Liver (tissue), 9 donors: Measurements from ENCODE around the gene INSYN2B. TPM values are rescaled to one million over a fixed set of nuclear protein-coding genes. Genes with fewer than 3 reads are reported as not detected.

Experiments
- DNase-seq: peaks from one replicate; pipeline ENCODE4 v3.0.0-alpha.2; 2017; ENCODE audit warnings: low spot score
- H3K27ac ChIP-seq, 2 donors: one replicate each; pipeline ENCODE4 v1.7.0; 2013; ENCODE audit warnings: inconsistent platforms in 2 of 2, low read length in 2 of 2, control low read depth in 1 of 2, low read depth in 1 of 2, mild to moderate bottlenecking in 1 of 2
- H3K27me3 ChIP-seq, 4 donors: one replicate each; pipeline versions ENCODE4 v1.6.1 to v1.7.0; 2013; ENCODE audit warnings: low read length in 3 of 4, inconsistent platforms in 1 of 4, mild to moderate bottlenecking in 1 of 4, moderate library complexity in 1 of 4; ENCODE audit not compliant: control insufficient read depth in 4 of 4, insufficient read depth in 4 of 4
- H3K36me3 ChIP-seq, 4 donors: one replicate each; pipeline versions ENCODE4 v1.6.1 to v1.7.0; 2013; ENCODE audit warnings: low read length in 3 of 4, mild to moderate bottlenecking in 3 of 4, low read depth in 1 of 4, moderate library complexity in 1 of 4; ENCODE audit not compliant: control insufficient read depth in 4 of 4, insufficient read depth in 3 of 4
- H3K4me1 ChIP-seq, 4 donors: one replicate each; pipeline versions ENCODE4 v1.6.1 to v1.7.0; 2013; ENCODE audit warnings: low read length in 3 of 4, mild to moderate bottlenecking in 3 of 4, moderate library complexity in 1 of 4; ENCODE audit not compliant: control insufficient read depth in 4 of 4, insufficient read depth in 4 of 4
- H3K4me3 ChIP-seq, 3 donors: one replicate each; pipeline versions ENCODE4 v1.6.1 to v1.7.0; 2013; ENCODE audit warnings: low read length in 3 of 3, control low read depth in 1 of 3, low read depth in 1 of 3, mild to moderate bottlenecking in 1 of 3
- H3K9ac ChIP-seq, 2 donors: one replicate each; pipeline ENCODE4 v1.7.0; 2013; ENCODE audit warnings: low read length in 2 of 2, mild to moderate bottlenecking in 2 of 2, moderate library complexity in 2 of 2, control low read depth in 1 of 2, low read depth in 1 of 2
- H3K9me3 ChIP-seq, 4 donors: one replicate each; pipeline versions ENCODE4 v1.6.1 to v1.7.0; 2013; ENCODE audit warnings: low read length in 3 of 4; ENCODE audit not compliant: control insufficient read depth in 4 of 4
- FOXA1 ChIP-seq: IDR thresholded peaks from 2 replicates; pipeline ENCODE4 v1.6.1; 2016; ENCODE audit warnings: antibody characterized with exemption
- FOXA2 ChIP-seq: IDR thresholded peaks from 2 replicates; pipeline ENCODE4 v1.6.1; 2016; ENCODE audit warnings: antibody characterized with exemption
- GABPA ChIP-seq, 2 donors: IDR thresholded peaks in 1 of 2; conservative IDR thresholded peaks in 1 of 2; 2 replicates each; pipeline ENCODE4 v1.6.1; 2016; ENCODE audit warnings: antibody characterized with exemption in 2 of 2, mild to moderate bottlenecking in 1 of 2, moderate library complexity in 1 of 2
- HNF4A ChIP-seq, 2 donors: conservative IDR thresholded peaks; 2 replicates each; pipeline ENCODE4 v1.6.1; 2016; ENCODE audit warnings: antibody characterized with exemption in 2 of 2, mild to moderate bottlenecking in 2 of 2
- HNF4G ChIP-seq: IDR thresholded peaks from 2 replicates; pipeline ENCODE4 v1.6.1; 2016; ENCODE audit warnings: antibody characterized with exemption
- JUND ChIP-seq, 2 donors: IDR thresholded peaks; 2 replicates each; pipeline ENCODE4 v1.6.1; 2016; ENCODE audit warnings: antibody characterized with exemption in 2 of 2
- RAD21 ChIP-seq, 2 donors: IDR thresholded peaks; 2 replicates each; pipeline ENCODE4 v1.6.1; 2016; ENCODE audit warnings: antibody characterized with exemption in 2 of 2, mild to moderate bottlenecking in 2 of 2
- SP1 ChIP-seq: IDR thresholded peaks from 2 replicates; pipeline ENCODE4 v1.6.1; 2018; ENCODE audit warnings: antibody characterized with exemption, mild to moderate bottlenecking
- YY1 ChIP-seq: IDR thresholded peaks from 2 replicates; pipeline ENCODE4 v1.6.1; 2016; ENCODE audit warnings: antibody characterized with exemption, mild to moderate bottlenecking
- WGBS: extraction: QIAGEN DNeasy Blood & Tissue Kit; methylation state at CpG from one replicate; pipeline ENCODE4 v1.1.7; 2013; 5-methylcytosine and 5-hydroxymethylcytosine counted together
- polyA plus RNA-seq, 2 donors: library from polyadenylated mRNA; stranded (reverse) in 1 of 2; unstranded in 1 of 2; fragments of 200-250 nt in 1 of 2; fragments of >200 nt in 1 of 2; fragmentation: Nextera tagmentation in 1 of 2; extraction: Ambion mirVana in 1 of 2; gene quantifications; one replicate each; pipeline versions ENCODE4 v1.2.1 to v1.2.3, GENCODE V29; 2013 to 2015
- total RNA-seq, 2 donors: library from RNA; depleted of rRNA; stranded (reverse); fragments of >200 nt; gene quantifications; one replicate each; pipeline ENCODE4 v1.2.3, GENCODE V29; 2014
- TF ChIP-seq, protein P1 (sequence below): IDR thresholded peaks from 2 replicates; pipeline ENCODE4 v1.6.1; 2016; ENCODE audit warnings: antibody characterized with exemption
- TF ChIP-seq, protein P2 (sequence below): IDR thresholded peaks from 2 replicates; pipeline ENCODE4 v1.6.1; 2016; ENCODE audit warnings: antibody characterized with exemption
- TF ChIP-seq, protein P3 (sequence below): IDR thresholded peaks from 2 replicates; pipeline ENCODE4 v1.6.1; 2016; ENCODE audit warnings: antibody characterized with exemption, mild to moderate bottlenecking
- TF ChIP-seq, protein P4 (sequence below): fragments of 150-350 bp; IDR thresholded peaks from 2 replicates; pipeline ENCODE4 v1.5.1; 2017; ENCODE audit warnings: improper control_type of control experiment, low read depth, low read length; ENCODE audit not compliant: missing input control
- donor health status: healthy.
- donor health status: healthy.
- donor health status: healthy.
- donor health status: healthy.
- donor health status: healthy.

The INSYN2B gene
- total and polyA plus RNA-seq, 4 donors: 0.08 to 0.33 (median 0.13) TPM; not detected in 1

DNA sequence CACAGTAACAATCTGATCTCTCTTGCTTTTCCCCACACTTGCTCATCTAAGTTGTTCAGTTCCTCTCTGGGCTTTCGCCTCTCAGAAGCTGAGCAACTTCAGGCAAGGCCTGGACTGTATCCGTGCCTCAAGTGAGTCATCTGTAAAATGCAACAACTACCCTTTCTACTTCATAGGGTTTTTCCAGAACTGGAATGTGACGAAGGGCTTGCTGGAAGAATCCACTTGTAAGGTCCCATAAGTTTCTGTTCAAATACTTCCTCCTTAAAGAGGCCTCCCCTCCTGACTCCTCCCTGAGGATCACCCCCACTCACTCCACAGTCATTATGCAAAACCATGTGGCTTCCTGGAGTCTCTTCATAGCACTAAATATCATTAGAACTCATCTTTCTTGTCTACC is 17.5 kb upstream of the INSYN2B start:
- no peak for DNase-seq
- H3K27ac ChIP-seq: no peak overlapping the region
- H3K36me3 ChIP-seq: peaks cover 0 to 3% (median 0%) of the 10 kb centered on the region in 4 donors
- H3K4me3 ChIP-seq: no peak overlapping the region
- H3K4me1 ChIP-seq: no peaks in the 10 kb centered on the region
- H3K27me3 ChIP-seq: no peaks in the 10 kb centered on the region
- WGBS: 83% methylated on average over 3 of the region's 3 CpGs
- no peaks in the 10 kb centered on the region for H3K9me3 ChIP-seq
- no peak overlapping the region for H3K9ac ChIP-seq
- TF ChIP-seq, protein P1, sequence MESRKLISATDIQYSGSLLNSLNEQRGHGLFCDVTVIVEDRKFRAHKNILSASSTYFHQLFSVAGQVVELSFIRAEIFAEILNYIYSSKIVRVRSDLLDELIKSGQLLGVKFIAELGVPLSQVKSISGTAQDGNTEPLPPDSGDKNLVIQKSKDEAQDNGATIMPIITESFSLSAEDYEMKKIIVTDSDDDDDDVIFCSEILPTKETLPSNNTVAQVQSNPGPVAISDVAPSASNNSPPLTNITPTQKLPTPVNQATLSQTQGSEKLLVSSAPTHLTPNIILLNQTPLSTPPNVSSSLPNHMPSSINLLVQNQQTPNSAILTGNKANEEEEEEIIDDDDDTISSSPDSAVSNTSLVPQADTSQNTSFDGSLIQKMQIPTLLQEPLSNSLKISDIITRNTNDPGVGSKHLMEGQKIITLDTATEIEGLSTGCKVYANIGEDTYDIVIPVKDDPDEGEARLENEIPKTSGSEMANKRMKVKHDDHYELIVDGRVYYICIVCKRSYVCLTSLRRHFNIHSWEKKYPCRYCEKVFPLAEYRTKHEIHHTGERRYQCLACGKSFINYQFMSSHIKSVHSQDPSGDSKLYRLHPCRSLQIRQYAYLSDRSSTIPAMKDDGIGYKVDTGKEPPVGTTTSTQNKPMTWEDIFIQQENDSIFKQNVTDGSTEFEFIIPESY: no peak
- no peak for TF ChIP-seq FOXA2
- TF ChIP-seq YY1: no peak
- no peak for TF ChIP-seq HNF4G
- TF ChIP-seq RAD21 (IDR thresholded peaks at IDR 0.05): no peak
- no peak for TF ChIP-seq GABPA (IDR thresholded peaks at IDR 0.05 in 1 of 2, conservative IDR thresholded peaks at IDR 0.05 in 1 of 2)
- TF ChIP-seq, protein P2, sequence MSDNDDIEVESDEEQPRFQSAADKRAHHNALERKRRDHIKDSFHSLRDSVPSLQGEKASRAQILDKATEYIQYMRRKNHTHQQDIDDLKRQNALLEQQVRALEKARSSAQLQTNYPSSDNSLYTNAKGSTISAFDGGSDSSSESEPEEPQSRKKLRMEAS: no peak
- TF ChIP-seq, protein P3, sequence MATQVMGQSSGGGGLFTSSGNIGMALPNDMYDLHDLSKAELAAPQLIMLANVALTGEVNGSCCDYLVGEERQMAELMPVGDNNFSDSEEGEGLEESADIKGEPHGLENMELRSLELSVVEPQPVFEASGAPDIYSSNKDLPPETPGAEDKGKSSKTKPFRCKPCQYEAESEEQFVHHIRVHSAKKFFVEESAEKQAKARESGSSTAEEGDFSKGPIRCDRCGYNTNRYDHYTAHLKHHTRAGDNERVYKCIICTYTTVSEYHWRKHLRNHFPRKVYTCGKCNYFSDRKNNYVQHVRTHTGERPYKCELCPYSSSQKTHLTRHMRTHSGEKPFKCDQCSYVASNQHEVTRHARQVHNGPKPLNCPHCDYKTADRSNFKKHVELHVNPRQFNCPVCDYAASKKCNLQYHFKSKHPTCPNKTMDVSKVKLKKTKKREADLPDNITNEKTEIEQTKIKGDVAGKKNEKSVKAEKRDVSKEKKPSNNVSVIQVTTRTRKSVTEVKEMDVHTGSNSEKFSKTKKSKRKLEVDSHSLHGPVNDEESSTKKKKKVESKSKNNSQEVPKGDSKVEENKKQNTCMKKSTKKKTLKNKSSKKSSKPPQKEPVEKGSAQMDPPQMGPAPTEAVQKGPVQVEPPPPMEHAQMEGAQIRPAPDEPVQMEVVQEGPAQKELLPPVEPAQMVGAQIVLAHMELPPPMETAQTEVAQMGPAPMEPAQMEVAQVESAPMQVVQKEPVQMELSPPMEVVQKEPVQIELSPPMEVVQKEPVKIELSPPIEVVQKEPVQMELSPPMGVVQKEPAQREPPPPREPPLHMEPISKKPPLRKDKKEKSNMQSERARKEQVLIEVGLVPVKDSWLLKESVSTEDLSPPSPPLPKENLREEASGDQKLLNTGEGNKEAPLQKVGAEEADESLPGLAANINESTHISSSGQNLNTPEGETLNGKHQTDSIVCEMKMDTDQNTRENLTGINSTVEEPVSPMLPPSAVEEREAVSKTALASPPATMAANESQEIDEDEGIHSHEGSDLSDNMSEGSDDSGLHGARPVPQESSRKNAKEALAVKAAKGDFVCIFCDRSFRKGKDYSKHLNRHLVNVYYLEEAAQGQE: no peak
- TF ChIP-seq SP1: no peak
- TF ChIP-seq FOXA1: no peak

DNA sequence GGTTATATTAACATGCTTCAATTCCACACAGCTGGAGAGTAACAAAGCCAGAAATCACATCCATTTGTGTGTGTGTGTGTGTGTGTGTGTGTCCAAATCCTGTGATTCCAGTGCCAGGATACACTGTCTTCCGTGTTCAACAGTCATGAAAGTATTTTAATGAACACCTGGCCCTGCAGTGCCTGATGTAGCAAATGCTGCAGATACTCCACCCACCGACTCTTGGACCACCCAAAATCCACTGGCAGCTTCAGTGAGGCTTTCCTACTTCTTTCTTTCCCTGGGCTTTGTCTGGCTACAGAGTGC is 13.1 kb upstream of the INSYN2B start:
- Histone ChIP-seq H3K9ac (no peak overlapping the region), H3K27ac (no peak overlapping the region), H3K27me3 (peaks cover 0 to 5% (median 0%) of the 10 kb centered on the region in 4 donors), H3K4me1 (no peaks in the 10 kb centered on the region), H3K9me3 (no peaks in the 10 kb centered on the region), H3K36me3 (peaks cover 0 to 5% (median 0%) of the 10 kb centered on the region in 4 donors), H3K4me3 (no peak overlapping the region)
- WGBS: 74% methylated on average over 2 of the region's 2 CpGs
- DNase-seq: no peak
- TF ChIP-seq RAD21 (IDR thresholded peaks at IDR 0.05) (no peak), SP1 (no peak), YY1 (no peak), JUND (IDR thresholded peaks at IDR 0.05) (no peak), HNF4A (conservative IDR thresholded peaks at IDR 0.05) (no peak)
- TF ChIP-seq, protein P1: no peak
- TF ChIP-seq, protein P4, sequence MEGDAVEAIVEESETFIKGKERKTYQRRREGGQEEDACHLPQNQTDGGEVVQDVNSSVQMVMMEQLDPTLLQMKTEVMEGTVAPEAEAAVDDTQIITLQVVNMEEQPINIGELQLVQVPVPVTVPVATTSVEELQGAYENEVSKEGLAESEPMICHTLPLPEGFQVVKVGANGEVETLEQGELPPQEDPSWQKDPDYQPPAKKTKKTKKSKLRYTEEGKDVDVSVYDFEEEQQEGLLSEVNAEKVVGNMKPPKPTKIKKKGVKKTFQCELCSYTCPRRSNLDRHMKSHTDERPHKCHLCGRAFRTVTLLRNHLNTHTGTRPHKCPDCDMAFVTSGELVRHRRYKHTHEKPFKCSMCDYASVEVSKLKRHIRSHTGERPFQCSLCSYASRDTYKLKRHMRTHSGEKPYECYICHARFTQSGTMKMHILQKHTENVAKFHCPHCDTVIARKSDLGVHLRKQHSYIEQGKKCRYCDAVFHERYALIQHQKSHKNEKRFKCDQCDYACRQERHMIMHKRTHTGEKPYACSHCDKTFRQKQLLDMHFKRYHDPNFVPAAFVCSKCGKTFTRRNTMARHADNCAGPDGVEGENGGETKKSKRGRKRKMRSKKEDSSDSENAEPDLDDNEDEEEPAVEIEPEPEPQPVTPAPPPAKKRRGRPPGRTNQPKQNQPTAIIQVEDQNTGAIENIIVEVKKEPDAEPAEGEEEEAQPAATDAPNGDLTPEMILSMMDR: no peak
